BE2C (cell line): ENCODE results near the gene PRG3.
"Not testable (repeated sequence)": the region's sequence is repeated elsewhere in the genome, so short reads cannot be mapped to it uniquely, and the experiment has no call there.

Experiments used
- DNase-seq: peaks from one replicate; pipeline ENCODE4 v3.0.0-alpha.2; 2020
- H3K27me3 ChIP-seq: fragments of 250-450 bp; sonication (Bioruptor Pico); 2 replicates; pipeline ENCODE4 v1.5.1; 2020; ENCODE audit warnings: mild to moderate bottlenecking
- H3K36me3 ChIP-seq: fragments of 250-450 bp; sonication (Bioruptor Pico); 2 replicates; pipeline ENCODE4 v1.5.1; 2020; ENCODE audit warnings: mild to moderate bottlenecking
- H3K4me1 ChIP-seq: fragments of 250-450 bp; sonication (Bioruptor Pico); 2 replicates; pipeline ENCODE4 v1.5.1; 2020
- H3K4me3 ChIP-seq: 2 replicates; pipeline ENCODE4 v1.5.1; 2011; ENCODE audit warnings: low read depth, low read length
- H3K9me3 ChIP-seq: fragments of 250-450 bp; sonication (Bioruptor Pico); 2 replicates; pipeline ENCODE4 v1.5.1; 2020
- TF ChIP-seq, protein P1 (sequence below): IDR thresholded peaks from 2 replicates; pipeline ENCODE4 v1.5.1; 2012; ENCODE audit warnings: mild to moderate bottlenecking, low read depth, low read length

The PRG3 gene

DNA sequence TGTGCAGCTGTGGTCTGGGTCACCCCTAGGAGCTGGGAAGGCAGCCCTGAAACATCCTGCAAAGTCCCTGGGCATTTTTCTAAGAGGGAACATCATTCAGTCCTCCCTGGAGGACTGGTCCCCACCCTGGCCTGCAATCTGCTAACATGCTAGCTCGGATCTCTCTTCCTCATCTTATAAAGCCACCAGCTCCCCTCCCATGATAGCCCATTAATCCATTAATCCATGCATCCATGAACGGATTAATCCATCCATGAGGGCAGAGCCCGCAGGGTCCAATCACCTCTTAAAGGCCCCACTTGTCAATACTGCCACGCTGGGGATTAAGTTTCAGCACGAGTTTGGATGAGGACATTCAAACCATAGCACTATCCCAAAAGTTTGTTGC is 12.1 kb downstream of the PRG3 start:
- Histone ChIP-seq H3K4me1 (no peaks in the 10 kb centered on the region), H3K27me3 (no peaks in the 10 kb centered on the region), H3K4me3 (no peak overlapping the region), H3K9me3 (no peaks in the 10 kb centered on the region), H3K36me3 (no peaks in the 10 kb centered on the region)
- DNase-seq = no peak
- TF ChIP-seq, protein P1, sequence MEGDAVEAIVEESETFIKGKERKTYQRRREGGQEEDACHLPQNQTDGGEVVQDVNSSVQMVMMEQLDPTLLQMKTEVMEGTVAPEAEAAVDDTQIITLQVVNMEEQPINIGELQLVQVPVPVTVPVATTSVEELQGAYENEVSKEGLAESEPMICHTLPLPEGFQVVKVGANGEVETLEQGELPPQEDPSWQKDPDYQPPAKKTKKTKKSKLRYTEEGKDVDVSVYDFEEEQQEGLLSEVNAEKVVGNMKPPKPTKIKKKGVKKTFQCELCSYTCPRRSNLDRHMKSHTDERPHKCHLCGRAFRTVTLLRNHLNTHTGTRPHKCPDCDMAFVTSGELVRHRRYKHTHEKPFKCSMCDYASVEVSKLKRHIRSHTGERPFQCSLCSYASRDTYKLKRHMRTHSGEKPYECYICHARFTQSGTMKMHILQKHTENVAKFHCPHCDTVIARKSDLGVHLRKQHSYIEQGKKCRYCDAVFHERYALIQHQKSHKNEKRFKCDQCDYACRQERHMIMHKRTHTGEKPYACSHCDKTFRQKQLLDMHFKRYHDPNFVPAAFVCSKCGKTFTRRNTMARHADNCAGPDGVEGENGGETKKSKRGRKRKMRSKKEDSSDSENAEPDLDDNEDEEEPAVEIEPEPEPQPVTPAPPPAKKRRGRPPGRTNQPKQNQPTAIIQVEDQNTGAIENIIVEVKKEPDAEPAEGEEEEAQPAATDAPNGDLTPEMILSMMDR = no peak

- Histone ChIP-seq H3K4me3 (no peak overlapping the region), H3K36me3 (no peaks in the 10 kb centered on the region), H3K27me3 (no peaks in the 10 kb centered on the region), H3K9me3 (no peaks in the 10 kb centered on the region), H3K4me1 (no peaks in the 10 kb centered on the region)
- TF ChIP-seq, protein P1 = no peak
- no peak for DNase-seq
Observed at GRCh38 chr11:57368106-57368844, 12.7 kb downstream of the PRG3 start.

- TF ChIP-seq, protein P1 = no peak
- Histone ChIP-seq H3K9me3 (no peaks in the 10 kb centered on the region), H3K4me3 (no peak overlapping the region), H3K36me3 (no peaks in the 10 kb centered on the region), H3K27me3 (no peaks in the 10 kb centered on the region), H3K4me1 (no peaks in the 10 kb centered on the region)
- no peak for DNase-seq
Observed at GRCh38 chr11:57364851-57365660, 15.9 kb downstream of the PRG3 start.

DNA sequence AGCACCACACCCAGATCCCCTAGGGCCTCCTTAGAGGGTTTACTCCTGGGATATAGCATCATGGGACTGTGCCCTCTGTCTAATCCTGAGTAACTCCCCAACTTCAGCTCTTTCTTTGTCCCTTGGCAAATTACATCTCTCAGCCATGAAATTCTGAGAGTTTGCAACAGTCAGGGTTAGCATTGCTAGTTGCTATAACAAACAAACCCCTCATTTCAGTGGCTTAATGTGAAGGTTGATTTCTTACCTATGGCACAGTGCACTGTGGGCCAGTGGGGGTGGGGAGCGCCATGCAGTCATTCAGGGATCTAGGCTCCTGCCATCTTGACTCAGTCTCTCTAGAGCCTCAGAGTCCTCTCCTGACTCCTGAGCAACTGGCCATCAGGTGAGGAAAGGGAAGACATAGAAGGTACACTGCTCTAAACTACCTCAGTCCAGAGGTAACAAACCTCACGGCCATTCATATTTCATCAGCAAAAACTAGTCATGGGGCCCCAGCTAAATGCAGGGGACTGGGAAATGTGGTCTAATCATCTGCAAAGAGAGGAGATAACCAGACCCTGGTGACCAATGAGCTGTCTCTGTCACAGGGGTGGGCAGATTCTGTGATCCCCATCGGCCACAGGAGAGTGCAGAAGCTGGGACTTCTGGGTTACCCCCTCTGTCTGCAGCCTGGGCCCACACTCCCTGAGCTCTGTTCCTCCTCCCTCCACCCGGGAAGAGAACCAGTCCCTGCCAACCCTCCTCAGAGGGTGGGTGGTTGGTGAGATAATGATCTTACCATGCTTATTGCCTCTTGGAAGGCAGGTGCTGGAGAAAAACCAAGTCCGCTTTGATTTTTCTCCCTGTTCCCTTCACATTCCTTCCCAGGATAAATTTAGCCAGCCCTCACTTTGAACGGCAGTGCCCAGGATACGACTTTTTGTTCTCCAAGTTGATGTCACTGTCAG is 17.5 kb downstream of the PRG3 start:
- no peak for DNase-seq
- no peaks in the 10 kb centered on the region for H3K27me3 ChIP-seq

GRCh38 chr11:57361926-57362325 is 19.0 kb downstream of the PRG3 start:
- Histone ChIP-seq H3K36me3 (no peaks in the 10 kb centered on the region), H3K4me1 (no peaks in the 10 kb centered on the region), H3K9me3 (no peaks in the 10 kb centered on the region), H3K4me3 (no peak overlapping the region), H3K27me3 (no peaks in the 10 kb centered on the region)
- no peak for DNase-seq
- TF ChIP-seq, protein P1 = no peak

More for the DNA sequence above, 17.5 kb downstream of the PRG3 start:
- Histone ChIP-seq H3K36me3 (no peaks in the 10 kb centered on the region), H3K4me1 (no peaks in the 10 kb centered on the region), H3K9me3 (no peaks in the 10 kb centered on the region), H3K4me3 (no peak overlapping the region)
- TF ChIP-seq, protein P1 = no peak

- not testable (repeated sequence) for H3K4me1 ChIP-seq, H3K4me3 ChIP-seq, H3K9me3 ChIP-seq, H3K27me3 ChIP-seq, DNase-seq, H3K36me3 ChIP-seq
Observed at GRCh38 chr11:57361420-57361819, 19.5 kb downstream of the PRG3 start.
